ENCODE results near the gene RAB28. TPM values are rescaled to one million over a fixed set of nuclear protein-coding genes. Genes with fewer than 3 reads are reported as not detected.

The RAB28 gene
- total RNA-seq, 1 experiment from 2014 or later: 10.4 TPM

DNA sequence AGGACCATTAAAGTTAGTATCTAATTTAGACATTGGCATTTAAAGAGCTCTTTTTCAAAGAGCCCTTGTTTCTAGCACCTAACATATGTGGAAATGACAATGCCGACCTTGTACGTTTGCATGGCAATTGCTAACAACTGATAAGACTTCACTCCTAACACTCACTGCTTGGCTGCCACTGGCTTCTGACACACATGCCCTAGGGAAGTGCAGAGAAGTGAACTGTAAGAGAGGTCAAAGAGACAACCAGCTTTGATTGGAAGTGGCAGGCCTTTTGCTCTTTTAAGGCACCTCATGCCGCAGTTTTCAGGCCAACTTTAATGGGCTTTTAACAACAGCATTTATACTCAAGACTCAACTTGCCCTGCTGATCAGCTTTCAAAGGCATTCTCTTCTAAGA lies 158.4 kb downstream of the RAB28 start:
- Histone ChIP-seq H3K4me3 (ENCODE audit: low read length) (no peak overlapping the region), H3F3A (ENCODE audit: low read length, unreplicated experiment) (no peaks in the 10 kb centered on the region), H3K9me3 (ENCODE audit: low read length) (no peaks in the 10 kb centered on the region), H3K4me2 (ENCODE audit: low read length) (no peak overlapping the region), H3K27me3 (ENCODE audit: low read length) (no peaks in the 10 kb centered on the region), H3K9ac (ENCODE audit: low read length) (no peak overlapping the region), H2AFZ (ENCODE audit: low read length) (no peak overlapping the region), H3K4me1 (ENCODE audit: insufficient read depth, low read length) (no peaks in the 10 kb centered on the region), H4K20me1 (ENCODE audit: low read length) (no peaks in the 10 kb centered on the region), H3K79me2 (ENCODE audit: low read length) (no peaks in the 10 kb centered on the region), H3K36me3 (ENCODE audit: low read depth, low read length) (no peaks in the 10 kb centered on the region), H3K9me2 (replicated peaks; ENCODE audit: low read length) (no peaks in the 10 kb centered on the region), H3K27ac (ENCODE audit: low read length) (no peak overlapping the region)
- ChIA-PET POLR2A (ENCODE audit: unreplicated experiment) (no interaction called here), CTCF (no interaction called here)
- intact Hi-C loops (cut with micrococcal nuclease): no loop called here
- TF ChIP-seq EZH2 (IDR thresholded peaks at IDR 0.05; ENCODE audit: low read length, unreplicated experiment): no peak
- no peak for TF ChIP-seq EZH2phosphoT487 (IDR thresholded peaks at IDR 0.05; ENCODE audit: borderline replicate concordance, low read length)
- TF ChIP-seq, protein P1, sequence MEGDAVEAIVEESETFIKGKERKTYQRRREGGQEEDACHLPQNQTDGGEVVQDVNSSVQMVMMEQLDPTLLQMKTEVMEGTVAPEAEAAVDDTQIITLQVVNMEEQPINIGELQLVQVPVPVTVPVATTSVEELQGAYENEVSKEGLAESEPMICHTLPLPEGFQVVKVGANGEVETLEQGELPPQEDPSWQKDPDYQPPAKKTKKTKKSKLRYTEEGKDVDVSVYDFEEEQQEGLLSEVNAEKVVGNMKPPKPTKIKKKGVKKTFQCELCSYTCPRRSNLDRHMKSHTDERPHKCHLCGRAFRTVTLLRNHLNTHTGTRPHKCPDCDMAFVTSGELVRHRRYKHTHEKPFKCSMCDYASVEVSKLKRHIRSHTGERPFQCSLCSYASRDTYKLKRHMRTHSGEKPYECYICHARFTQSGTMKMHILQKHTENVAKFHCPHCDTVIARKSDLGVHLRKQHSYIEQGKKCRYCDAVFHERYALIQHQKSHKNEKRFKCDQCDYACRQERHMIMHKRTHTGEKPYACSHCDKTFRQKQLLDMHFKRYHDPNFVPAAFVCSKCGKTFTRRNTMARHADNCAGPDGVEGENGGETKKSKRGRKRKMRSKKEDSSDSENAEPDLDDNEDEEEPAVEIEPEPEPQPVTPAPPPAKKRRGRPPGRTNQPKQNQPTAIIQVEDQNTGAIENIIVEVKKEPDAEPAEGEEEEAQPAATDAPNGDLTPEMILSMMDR (conservative IDR thresholded peaks at IDR 0.05; ENCODE audit: low read depth, low read length): no peak
- no TSS peak for BruUV-seq (replicated peaks)
- DNase-seq (no peak), ATAC-seq (no peak)

DNA sequence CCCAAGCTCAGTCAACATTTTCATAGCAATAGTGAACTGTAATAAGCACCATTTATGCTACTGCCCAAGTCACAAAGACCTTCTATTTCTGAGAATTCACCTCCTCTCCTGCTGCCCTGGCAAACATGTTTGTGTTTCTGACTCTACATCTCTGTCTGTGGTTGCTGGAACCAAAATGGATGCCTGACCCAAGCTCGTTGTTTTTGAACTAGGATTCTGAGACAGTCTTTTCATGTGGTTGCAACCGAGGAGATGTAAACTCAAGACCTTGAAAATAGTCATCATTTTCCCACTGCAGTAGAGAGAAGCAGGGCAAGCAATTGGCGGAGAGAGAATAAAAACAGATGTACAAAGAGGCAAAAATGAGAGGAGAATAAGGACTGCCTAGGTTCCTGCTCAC lies 160.2 kb downstream of the RAB28 start:
- Histone ChIP-seq H3K4me2 (ENCODE audit: low read length) (no peak overlapping the region), H3F3A (ENCODE audit: low read length, unreplicated experiment) (no peaks in the 10 kb centered on the region), H3K79me2 (ENCODE audit: low read length) (no peaks in the 10 kb centered on the region), H3K9ac (ENCODE audit: low read length) (no peak overlapping the region), H3K36me3 (ENCODE audit: low read depth, low read length) (no peaks in the 10 kb centered on the region), H3K9me3 (ENCODE audit: low read length) (no peaks in the 10 kb centered on the region), H3K4me1 (ENCODE audit: insufficient read depth, low read length) (no peaks in the 10 kb centered on the region), H3K9me2 (replicated peaks; ENCODE audit: low read length) (no peaks in the 10 kb centered on the region), H3K4me3 (ENCODE audit: low read length) (no peak overlapping the region), H3K27me3 (ENCODE audit: low read length) (no peaks in the 10 kb centered on the region), H3K27ac (ENCODE audit: low read length) (no peak overlapping the region), H2AFZ (ENCODE audit: low read length) (no peak overlapping the region), H4K20me1 (ENCODE audit: low read length) (no peaks in the 10 kb centered on the region)
- POLR2A ChIA-PET (ENCODE audit: unreplicated experiment): no interaction called here
- intact Hi-C loops (cut with micrococcal nuclease): no loop called here
- no TSS peak for BruUV-seq (replicated peaks)
- TF ChIP-seq EZH2phosphoT487 (IDR thresholded peaks at IDR 0.05; ENCODE audit: borderline replicate concordance, low read length): no peak
- no peak for TF ChIP-seq EZH2 (IDR thresholded peaks at IDR 0.05; ENCODE audit: low read length, unreplicated experiment)
- TF ChIP-seq, protein P1 (conservative IDR thresholded peaks at IDR 0.05; ENCODE audit: low read depth, low read length): no peak
- no peak for ATAC-seq
- DNase-seq: no peak
- CTCF ChIA-PET: no interaction called here

DNA sequence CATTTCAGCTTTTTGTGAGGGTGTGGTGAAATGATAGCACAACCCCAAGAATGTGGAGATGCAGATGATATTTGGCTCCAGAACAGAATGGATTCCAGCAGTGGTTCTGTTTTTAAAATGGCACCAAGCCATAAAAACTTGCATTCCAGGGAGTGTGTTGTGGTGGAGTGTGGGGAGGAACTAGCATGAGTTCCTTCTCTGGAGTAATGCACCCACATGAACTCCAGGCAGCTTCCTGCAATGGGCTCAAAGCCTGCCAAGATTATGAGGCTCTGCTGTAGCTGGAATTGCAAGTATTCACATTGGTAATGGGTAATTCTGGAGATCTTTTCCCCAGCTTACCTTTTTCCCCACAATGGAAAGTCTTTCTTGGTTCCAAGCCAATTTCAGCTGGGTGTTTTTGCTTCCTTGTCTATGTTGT lies 161.4 kb downstream of the RAB28 start:
- no peak overlapping the region for H3K27ac ChIP-seq (ENCODE audit: low read length)
- ATAC-seq (no peak), DNase-seq (no peak)
- H4K20me1 ChIP-seq (ENCODE audit: low read length): no peaks in the 10 kb centered on the region
- no peaks in the 10 kb centered on the region for H3K27me3 ChIP-seq (ENCODE audit: low read length)
- no peaks in the 10 kb centered on the region for H3K79me2 ChIP-seq (ENCODE audit: low read length)
- H3K36me3 ChIP-seq (ENCODE audit: low read depth, low read length): no peaks in the 10 kb centered on the region
- H3K4me1 ChIP-seq (ENCODE audit: insufficient read depth, low read length): no peaks in the 10 kb centered on the region
- ChIA-PET POLR2A (ENCODE audit: unreplicated experiment) (no interaction called here), CTCF (no interaction called here)
- intact Hi-C loops (cut with micrococcal nuclease): no loop called here
- H3K9ac ChIP-seq (ENCODE audit: low read length): no peak overlapping the region
- no peak overlapping the region for H3K4me3 ChIP-seq (ENCODE audit: low read length)
- H3K9me3 ChIP-seq (ENCODE audit: low read length): no peaks in the 10 kb centered on the region
- TF ChIP-seq EZH2phosphoT487 (IDR thresholded peaks at IDR 0.05; ENCODE audit: borderline replicate concordance, low read length): no peak
- TF ChIP-seq, protein P1 (conservative IDR thresholded peaks at IDR 0.05; ENCODE audit: low read depth, low read length): no peak
- no peak for TF ChIP-seq EZH2 (IDR thresholded peaks at IDR 0.05; ENCODE audit: low read length, unreplicated experiment)
- H3K4me2 ChIP-seq (ENCODE audit: low read length): no peak overlapping the region
- H3K9me2 ChIP-seq (replicated peaks; ENCODE audit: low read length): no peaks in the 10 kb centered on the region
- no peaks in the 10 kb centered on the region for H3F3A ChIP-seq (ENCODE audit: low read length, unreplicated experiment)
- no peak overlapping the region for H2AFZ ChIP-seq (ENCODE audit: low read length)
- BruUV-seq (replicated peaks): no TSS peak

Other genes with a start within 250 kb of the RAB28 start
- gene NKX3-2, start 60.2 kb upstream of the RAB28 start, total RNA-seq (2014; rRNA removed): 0.07 TPM in 1 of 2 replicates, not detected in the other
- gene BOD1L1, start 143.4 kb upstream of the RAB28 start, total RNA-seq (2014; rRNA removed): 22.0 and 27.2 TPM in 2 replicates